Activated T-cell treated with anti-CD3 and anti-CD28 coated beads, Interleukin-2, amount 50 U/mL, for 4 hours (primary cell): Measurements from ENCODE around the gene ZNF296. TPM values are rescaled to one million over a fixed set of nuclear protein-coding genes. Genes with fewer than 3 reads are reported as not detected.

Source experiments
- ATAC-seq, 2 donors: fragments of 200-7000 bp; cut with Tn5 transposase; one replicate each; pipeline ENCODE4 v1.10.0; 2021
- DNase-seq: peaks from one replicate; pipeline ENCODE4 v3.0.0-alpha.2; 2020
- H3K27me3 Mint-ChIP-seq: one replicate; pipeline ENCODE4 v1.8.0; 2021; ENCODE audit warnings: low read depth, mixed read lengths
- H3K36me3 Mint-ChIP-seq: one replicate; pipeline ENCODE4 v1.8.0; 2022; ENCODE audit warnings: mixed read lengths; ENCODE audit not compliant: insufficient read depth
- H3K4me1 Mint-ChIP-seq: one replicate; pipeline ENCODE4 v1.8.0; 2021; ENCODE audit warnings: low read depth, mixed read lengths
- H3K4me3 Mint-ChIP-seq: one replicate; pipeline ENCODE4 v1.8.0; 2021; ENCODE audit warnings: mild to moderate bottlenecking, moderate library complexity, mixed read lengths
- H3K9me3 Mint-ChIP-seq: one replicate; pipeline ENCODE4 v1.8.0; 2021; ENCODE audit warnings: mixed read lengths
- total RNA-seq, 3 donors: library from RNA; stranded (reverse); gene quantifications; one replicate each; pipeline ENCODE4 v1.2.1, GENCODE V29; 2021

Gene ZNF296
- total RNA-seq, 3 donors from 2014 or later, result 7.8 to 10.2 (median 8.6) TPM

DNA sequence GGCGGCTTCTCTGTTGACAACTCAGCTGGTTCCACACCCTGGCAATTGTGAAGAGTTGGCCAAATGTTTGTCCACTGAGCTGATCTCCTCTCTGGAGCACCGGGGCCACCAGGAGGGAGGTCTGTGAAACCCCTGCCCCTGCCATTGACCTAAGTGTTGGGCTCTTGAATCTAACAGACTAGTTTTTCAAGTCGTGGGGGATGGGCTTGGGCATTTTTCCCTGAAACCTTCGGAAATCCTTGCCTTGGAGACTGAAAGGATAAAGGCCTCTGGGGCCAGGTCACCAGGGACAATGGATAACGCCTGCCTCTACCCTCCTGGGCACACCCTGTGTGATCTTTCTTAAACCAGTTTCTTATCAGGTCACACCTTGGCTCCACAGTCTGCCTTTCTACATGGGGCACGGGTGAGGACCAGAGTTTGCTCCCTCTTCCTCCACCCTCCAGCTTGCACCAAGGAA, 3.7 kb upstream of the ZNF296 start:
- Mint-ChIP-seq H3K36me3 (peaks cover 12% of the 10 kb centered on the region), H3K4me3 (peak overlapping the region; percentile 99), H3K4me1 (peaks cover 46% of the 10 kb centered on the region), H3K27me3 (no peaks in the 10 kb centered on the region), H3K9me3 (no peaks in the 10 kb centered on the region)
- ATAC-seq, result no peak
- DNase-seq, result no peak

DNA sequence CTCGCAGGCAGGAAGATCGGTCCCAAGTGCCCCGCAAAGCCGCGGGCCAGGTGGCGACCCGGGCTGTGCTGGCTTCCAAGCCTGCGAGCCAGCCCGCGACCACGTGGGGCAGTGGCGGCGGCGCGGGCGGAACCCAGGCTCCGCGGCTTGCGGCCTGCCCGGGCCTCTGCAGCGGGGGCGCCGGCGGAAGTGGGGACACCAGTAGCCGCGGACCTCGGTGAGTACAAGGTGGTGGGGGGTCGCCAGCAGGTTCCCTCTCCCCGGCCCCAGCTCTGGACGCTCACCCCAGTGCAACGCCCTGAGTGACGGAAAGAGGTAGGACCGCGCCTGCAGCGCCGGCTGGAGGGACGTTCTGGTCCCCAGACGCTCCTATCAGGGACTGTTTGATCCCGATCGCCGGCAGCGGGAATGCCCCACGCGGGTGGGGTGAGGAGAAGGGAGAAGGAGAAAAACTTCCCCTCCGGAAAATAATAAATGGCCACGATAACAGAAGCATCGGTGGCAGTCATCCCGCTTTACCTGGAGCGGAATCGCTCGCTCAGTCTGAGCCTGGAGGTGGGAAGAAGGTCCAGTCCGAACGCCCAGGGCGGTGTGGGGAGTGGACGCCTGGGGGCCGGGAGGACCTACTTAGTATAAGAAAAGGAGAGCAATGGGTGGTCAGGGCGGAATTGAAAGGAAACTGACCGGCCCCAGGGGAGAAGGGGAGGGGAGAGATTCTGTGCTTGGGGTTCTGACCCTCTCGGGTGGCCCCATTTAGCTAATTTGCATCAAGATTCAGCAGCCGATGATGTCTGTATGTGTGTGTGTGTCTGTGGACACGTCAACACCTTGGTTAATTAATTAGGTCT, 3.0 kb upstream of the ZNF296 start, which contains the start of gene GEMIN7:
Gene GEMIN7, plus strand, starts transcription at position 198 of the 848 bp plus-strand sequence. CDS start 10,855 bp downstream, outside the sequence.
- ATAC-seq, result peak; percentile 81 to 82
- Mint-ChIP-seq H3K9me3 (no peaks in the 10 kb centered on the region), H3K27me3 (no peaks in the 10 kb centered on the region), H3K4me1 (peaks cover 51% of the 10 kb centered on the region), H3K4me3 (peak within 1 kb of the TSS; percentile 99), H3K36me3 (peaks cover 12% of the 10 kb centered on the region)
- DNase-seq, result peak; percentile 73

DNA sequence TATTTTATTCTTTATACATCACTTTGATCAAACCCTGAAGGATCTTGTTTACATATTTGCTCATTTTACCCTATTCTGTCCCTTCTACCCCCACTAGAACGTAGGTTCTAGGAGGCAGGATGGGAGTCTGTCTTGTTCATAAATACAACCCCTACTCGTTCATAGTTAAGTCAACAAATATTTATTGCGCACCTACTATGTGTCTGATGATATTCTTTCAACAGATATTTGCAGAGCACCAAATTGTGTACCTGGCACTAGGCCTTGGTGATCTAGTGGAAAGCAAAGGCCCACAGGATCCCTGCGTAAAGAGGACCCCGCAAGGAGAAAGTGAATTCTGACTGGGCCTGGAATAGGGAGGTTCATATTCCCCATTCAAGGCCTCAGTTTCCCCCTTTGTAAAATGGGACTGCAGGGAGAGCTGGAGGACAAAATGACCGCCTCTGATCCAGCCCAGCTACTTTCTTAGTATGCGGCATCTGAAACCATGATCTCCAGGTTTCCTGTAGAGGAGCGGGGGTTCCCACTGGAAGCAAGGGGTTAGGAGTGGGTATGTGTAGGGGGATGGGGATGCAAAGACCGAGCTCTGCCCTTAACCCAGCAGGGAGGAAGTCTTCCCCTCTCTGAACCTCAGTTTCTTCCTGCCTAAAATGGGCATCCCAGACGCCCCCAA, 2.2 kb upstream of the ZNF296 start:
- Mint-ChIP-seq H3K36me3 (peaks cover 12% of the 10 kb centered on the region), H3K9me3 (no peaks in the 10 kb centered on the region), H3K4me3 (peak overlapping the region; percentile 99), H3K27me3 (no peaks in the 10 kb centered on the region), H3K4me1 (peaks cover 51% of the 10 kb centered on the region)
- DNase-seq (no peak), ATAC-seq (peak in 1 of 2 donors; percentile 11)

DNA sequence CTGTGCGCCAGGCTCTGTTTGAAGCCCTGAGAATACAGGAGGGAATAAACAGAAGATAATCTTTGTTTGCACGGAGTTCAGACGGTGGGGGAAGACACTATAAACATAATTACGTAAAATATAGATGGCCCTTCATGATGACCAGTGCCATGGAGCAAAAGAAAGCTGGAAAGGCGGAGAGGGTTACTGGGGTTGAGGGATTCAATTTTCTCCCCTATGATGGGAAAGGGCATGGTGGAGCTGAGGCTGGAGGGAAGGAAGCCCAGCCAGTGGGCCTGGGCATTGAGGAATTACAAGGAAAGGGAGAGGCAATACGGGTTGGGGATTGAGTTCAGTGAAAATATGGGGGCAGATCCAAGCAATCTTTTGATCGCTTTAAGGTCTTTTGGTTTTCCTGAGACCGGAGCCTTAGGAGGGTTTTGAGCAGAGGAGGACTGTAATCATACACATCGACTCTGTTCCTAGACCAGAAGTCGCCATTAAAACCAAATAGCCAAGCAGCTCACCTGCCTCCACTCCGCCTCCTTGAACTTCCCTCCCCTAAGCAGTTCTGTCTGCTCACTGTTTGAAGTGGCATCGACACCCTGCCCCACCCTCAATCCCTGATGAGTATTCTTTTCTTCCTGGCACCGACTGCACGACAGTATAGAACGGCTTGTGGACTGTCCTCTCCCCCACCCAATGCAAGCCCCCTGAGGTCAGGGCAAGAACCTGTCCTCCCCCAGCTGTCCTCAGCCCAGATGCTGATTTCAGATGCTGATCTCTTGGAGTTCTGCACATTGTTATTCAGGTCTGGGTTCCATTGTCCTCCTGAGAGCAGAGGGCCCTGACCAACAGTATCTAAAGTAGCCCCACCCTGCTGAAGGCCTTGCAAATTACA, 813 bp upstream of the ZNF296 start:
- peaks cover 48% of the 10 kb centered on the region for H3K4me1 Mint-ChIP-seq
- DNase-seq, result no peak

DNA sequence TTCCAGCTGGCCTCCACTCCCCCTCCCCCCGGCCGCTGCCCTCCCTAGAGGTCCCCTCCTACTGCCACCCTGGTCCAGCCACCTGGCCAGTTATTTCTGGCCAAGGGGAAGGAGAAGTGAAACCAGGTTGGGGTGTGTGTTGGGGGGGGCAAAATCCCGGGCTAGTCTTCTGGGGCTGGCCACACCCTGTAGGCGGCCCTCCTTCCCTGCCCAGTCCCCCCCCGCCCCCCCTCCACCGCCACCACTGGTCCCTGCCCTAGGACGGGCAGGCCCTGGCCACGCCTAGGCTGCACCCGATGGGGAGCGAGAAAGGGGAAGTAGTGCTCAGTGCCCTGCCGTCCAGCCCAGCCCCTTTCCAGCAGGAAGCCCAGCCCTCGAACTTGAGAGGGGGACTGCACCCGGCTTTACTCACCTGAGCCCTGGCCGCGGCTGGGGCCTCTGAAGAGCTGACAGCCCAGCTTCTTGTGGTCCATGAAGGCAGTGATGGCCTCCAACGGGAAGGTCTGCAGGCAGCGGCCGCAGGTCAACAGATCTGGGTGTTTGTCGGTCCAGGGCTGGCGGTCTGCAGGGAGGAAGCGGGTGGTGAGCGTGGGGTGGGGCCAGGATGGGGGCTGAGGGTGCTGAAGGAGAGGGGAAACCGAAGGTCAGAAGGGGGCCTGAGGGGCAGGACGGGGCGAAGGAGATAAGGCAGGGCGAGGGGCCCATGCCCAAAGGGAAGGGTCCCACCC, 813 bp downstream of the ZNF296 start:
- peaks cover 37% of the 10 kb centered on the region for H3K4me1 Mint-ChIP-seq
- peak in 1 of 2 donors; percentile 7 for ATAC-seq
- H3K4me3 Mint-ChIP-seq, result peak overlapping the region; percentile 81
- no peak for DNase-seq
- no peaks in the 10 kb centered on the region for H3K27me3 Mint-ChIP-seq
- H3K36me3 Mint-ChIP-seq, result peaks cover 2% of the 10 kb centered on the region
- H3K9me3 Mint-ChIP-seq, result no peaks in the 10 kb centered on the region

More for the DNA sequence above, 813 bp upstream of the ZNF296 start:
- no peaks in the 10 kb centered on the region for H3K27me3 Mint-ChIP-seq
- peaks cover 8% of the 10 kb centered on the region for H3K36me3 Mint-ChIP-seq
- no peak for ATAC-seq
- H3K4me3 Mint-ChIP-seq, result peak overlapping the region; percentile 81
- no peaks in the 10 kb centered on the region for H3K9me3 Mint-ChIP-seq

DNA sequence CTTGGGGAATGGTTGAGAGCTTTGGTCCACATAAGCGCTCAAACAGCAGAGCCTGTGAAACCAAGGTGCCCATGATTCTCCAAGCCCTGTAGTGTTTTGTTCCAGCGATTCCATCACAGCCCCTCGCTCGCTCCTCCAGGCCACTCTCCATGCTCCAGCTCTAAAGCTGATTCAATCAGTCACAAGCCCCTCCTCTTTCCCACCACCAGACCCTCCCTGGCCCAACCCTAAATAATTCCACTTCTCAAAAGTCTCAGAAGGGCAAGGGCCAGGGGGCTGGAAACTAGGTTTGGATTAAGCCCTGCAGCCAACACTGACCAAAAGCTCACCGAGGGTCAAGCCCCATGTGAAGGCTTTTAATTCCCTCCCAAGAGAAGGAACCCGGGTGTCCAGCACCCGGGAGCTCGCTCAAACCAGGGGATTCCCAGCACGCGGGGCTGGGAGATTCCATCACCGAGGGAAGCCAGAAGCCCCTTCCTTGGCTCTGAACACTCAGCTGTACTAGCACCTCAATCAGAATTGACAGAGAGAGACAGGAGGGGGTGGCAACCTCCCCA, 1.5 kb downstream of the ZNF296 start:
- Mint-ChIP-seq H3K27me3 (no peaks in the 10 kb centered on the region), H3K4me3 (peak overlapping the region; percentile 65), H3K36me3 (peaks cover 2% of the 10 kb centered on the region), H3K4me1 (peaks cover 34% of the 10 kb centered on the region), H3K9me3 (no peaks in the 10 kb centered on the region)
- DNase-seq, result no peak
- ATAC-seq, result no peak

DNA sequence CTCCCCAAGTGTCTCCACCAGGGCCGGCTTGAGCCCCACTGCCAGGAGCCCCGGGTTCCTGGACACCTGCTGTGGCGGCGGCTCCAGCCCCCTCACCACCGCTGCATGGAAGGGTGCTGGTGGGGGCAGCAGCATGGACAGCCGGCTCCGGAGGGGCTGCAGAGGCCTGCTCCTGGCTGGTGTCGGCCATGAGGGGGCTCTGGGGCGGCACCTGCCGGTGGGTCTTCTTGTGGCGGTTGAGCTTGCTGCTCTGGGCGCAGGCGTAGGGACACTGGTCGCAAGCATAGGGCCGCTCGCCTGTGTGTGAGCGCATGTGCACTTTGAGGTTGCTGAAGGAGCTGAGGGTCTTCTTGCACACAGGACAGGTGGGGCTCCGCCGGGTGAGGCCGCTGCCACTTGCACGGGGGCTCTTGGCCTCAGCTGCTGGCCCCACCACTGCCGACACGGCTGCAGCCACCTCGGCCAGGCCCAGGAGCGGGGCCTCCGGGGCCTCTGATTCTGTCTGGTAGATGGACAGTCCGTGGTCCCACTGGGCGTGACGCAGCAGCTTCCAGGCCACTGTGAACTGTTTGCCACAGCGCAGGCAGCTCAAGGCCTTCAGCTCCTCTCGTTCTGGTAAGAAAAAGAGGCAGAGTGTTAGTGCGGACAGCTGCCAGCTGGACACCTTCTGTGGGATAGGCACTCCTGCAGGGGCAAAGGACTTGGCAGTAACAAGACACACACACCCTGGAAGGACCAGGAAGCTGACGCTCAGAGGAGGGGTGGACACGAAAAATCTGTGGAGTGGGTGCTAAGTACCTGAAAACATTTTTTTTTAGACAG, 4.1 kb downstream of the ZNF296 start:
- DNase-seq, result no peak
- Mint-ChIP-seq H3K9me3 (no peaks in the 10 kb centered on the region), H3K27me3 (no peaks in the 10 kb centered on the region), H3K4me3 (no peak overlapping the region), H3K4me1 (peaks cover 16% of the 10 kb centered on the region), H3K36me3 (peaks cover 3% of the 10 kb centered on the region)
- no peak for ATAC-seq

DNA sequence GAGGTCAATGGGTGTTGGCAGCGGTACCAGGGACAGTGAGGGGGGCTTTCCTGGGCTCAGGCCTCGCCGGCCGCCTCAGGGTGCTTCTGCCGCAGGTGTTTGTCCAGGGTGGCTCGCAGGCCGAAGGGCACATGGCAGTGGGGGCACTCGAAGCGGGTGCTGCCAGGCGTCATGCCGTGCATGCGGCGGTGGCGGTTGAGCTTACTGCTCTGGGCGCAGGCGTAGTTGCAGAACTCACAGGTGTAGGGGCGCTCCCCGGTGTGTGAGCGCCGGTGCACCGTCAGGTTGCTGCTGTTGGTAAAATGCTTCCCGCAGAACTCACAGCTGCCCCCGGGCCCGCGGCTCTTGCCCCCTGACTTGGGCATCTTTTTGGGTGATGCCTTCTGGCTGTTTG, 4.7 kb downstream of the ZNF296 start:
- H3K4me3 Mint-ChIP-seq, result no peak overlapping the region
- peaks cover 4% of the 10 kb centered on the region for H3K36me3 Mint-ChIP-seq
- H3K4me1 Mint-ChIP-seq, result peaks cover 9% of the 10 kb centered on the region
- DNase-seq (no peak), ATAC-seq (no peak)
- H3K9me3 Mint-ChIP-seq, result no peaks in the 10 kb centered on the region
- no peaks in the 10 kb centered on the region for H3K27me3 Mint-ChIP-seq

DNA sequence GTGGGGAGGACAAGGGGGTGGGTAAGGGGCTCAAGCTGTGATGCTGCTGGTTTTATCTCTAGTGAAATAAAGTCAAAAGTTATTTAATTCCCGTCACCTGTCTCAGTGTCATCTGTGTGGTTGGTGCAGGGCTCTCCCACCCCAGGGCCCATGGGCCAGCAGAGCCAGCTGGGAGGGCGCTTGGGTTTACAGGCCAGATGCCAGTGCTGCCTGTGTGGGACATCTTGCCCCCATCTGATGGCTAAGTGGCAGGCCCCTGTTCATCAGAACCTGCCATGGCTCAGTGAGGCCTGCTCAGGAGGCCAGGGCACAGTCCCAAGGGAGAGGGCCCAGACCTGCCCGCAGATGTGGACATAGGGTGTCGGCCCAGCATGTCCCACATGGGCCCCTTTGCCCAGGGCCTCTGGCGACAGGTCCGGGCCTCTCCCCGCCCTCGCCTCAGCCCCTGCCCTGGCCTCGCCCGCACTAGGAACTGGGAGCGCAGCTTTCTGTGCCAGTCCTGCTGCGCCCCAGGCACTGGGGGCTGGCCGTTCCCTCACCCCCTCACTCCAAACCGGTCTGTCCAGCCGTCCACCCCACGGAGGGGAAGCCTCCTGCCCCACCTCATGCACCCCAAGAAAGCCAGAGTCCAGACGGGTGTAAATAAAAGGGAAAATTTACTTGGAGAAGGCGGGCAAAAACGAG, 5.3 kb downstream of the ZNF296 start:
- peaks cover 4% of the 10 kb centered on the region for H3K36me3 Mint-ChIP-seq
- H3K4me1 Mint-ChIP-seq, result peaks cover 7% of the 10 kb centered on the region
- H3K4me3 Mint-ChIP-seq, result no peak overlapping the region
- DNase-seq, result no peak
- H3K27me3 Mint-ChIP-seq, result no peaks in the 10 kb centered on the region
- H3K9me3 Mint-ChIP-seq, result no peaks in the 10 kb centered on the region
- no peak for ATAC-seq

DNA sequence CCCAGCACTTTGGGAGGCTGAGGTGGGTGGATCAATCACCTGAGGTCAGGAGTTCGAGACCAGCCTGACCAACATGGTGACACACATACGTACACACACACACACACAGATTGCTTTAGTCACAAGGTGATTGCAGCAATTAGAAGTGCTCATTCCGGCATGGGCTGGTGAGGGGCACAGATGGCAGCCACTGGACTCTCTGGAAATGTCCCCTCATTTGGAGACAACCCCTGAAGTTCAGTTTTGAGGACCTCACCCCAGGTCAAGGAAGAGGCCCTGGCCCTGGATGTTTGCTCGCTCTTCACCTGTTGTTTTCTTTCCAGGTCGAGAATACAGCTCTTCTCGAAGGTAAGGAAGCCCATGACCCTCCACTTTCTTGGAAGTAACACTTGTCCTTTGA, 6.1 kb downstream of the ZNF296 start:
- Mint-ChIP-seq H3K36me3 (peaks cover 4% of the 10 kb centered on the region), H3K27me3 (no peaks in the 10 kb centered on the region), H3K4me1 (peaks cover 7% of the 10 kb centered on the region), H3K9me3 (no peaks in the 10 kb centered on the region), H3K4me3 (no peak overlapping the region)
- ATAC-seq (no peak), DNase-seq (no peak)

DNA sequence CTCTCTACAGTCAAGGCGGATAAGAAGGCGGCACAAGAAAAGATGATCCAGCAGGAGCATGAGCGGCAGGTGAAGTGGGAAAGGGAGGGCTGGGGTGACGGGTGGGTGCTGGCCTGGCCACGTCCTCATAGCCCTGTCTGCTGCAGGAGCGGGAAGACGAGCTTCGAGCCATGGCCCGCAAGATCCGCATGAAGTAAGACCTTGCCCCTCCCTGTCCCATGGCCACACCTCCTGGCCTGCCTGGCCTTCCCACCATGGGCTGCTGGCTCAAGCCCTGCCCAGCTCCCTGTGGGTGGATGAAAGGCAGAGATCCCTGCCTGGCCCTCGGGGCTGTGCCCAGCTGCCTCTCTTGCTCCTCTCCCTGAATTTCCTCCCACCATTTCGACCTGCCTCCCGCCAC, 7.2 kb downstream of the ZNF296 start:
- Mint-ChIP-seq H3K27me3 (no peaks in the 10 kb centered on the region), H3K9me3 (no peaks in the 10 kb centered on the region), H3K4me3 (no peak overlapping the region), H3K36me3 (peaks cover 8% of the 10 kb centered on the region), H3K4me1 (no peaks in the 10 kb centered on the region)
- no peak for ATAC-seq
- DNase-seq, result no peak

DNA sequence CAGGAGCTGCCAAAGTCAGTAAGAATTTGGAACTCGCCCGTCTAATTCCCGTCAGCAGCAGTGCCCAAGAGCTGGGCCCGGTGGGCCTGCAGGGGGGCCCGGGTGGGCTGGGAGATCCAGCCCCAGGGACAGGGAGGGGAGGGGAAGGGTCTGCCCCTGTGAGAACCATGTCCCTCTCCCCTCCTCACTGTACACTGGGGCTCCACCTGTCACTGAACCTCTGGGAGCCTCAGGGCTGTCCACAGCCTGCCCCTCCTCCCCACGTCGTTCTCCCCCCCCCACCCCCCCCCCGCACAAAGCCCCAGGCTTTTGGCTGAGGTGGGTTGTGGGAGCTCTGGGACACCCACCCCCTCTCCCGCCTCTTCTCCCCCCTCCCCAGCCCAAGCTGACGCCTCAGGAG, 8.2 kb downstream of the ZNF296 start:
- Mint-ChIP-seq H3K4me1 (no peaks in the 10 kb centered on the region), H3K9me3 (no peaks in the 10 kb centered on the region), H3K27me3 (no peaks in the 10 kb centered on the region), H3K36me3 (peaks cover 8% of the 10 kb centered on the region), H3K4me3 (no peak overlapping the region)
- ATAC-seq (no peak), DNase-seq (no peak)
